ENCODE measurements around the gene CT45A9.
"Not testable (repeated sequence)": the region's sequence is repeated elsewhere in the genome, so short reads cannot be mapped to it uniquely, and the experiment has no call there.

The CT45A9 gene, protein sequence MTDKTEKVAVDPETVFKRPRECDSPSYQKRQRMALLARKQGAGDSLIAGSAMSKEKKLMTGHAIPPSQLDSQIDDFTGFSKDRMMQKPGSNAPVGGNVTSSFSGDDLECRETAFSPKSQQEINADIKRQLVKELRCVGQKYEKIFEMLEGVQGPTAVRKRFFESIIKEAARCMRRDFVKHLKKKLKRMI

DNA sequence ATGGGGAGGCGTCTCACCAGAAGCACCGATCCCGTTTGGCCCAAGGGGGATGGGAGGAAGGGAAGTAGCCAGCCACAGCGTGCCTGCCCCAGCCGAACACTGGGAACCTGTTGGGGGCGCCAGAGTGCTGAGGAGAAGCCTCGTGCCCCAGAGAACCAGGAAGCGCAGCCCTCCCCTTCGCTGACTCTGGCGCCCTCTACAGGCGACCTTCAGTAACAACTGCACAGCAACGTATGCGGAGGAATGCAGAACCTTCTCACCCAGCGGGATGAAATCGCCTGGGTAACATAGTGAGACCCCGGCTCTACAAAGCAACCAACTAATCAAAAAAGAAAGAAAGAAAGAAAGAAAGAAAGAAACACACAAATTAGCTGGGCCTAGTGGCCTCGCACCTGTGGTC lies at the start of gene CT45A9:
TSS of gene CT45A9 (minus strand) at position 101 of the 400 bp plus-strand sequence. CDS start 3,751 bp downstream, outside the sequence.
- DNase-seq, result not testable (repeated sequence)

DNA sequence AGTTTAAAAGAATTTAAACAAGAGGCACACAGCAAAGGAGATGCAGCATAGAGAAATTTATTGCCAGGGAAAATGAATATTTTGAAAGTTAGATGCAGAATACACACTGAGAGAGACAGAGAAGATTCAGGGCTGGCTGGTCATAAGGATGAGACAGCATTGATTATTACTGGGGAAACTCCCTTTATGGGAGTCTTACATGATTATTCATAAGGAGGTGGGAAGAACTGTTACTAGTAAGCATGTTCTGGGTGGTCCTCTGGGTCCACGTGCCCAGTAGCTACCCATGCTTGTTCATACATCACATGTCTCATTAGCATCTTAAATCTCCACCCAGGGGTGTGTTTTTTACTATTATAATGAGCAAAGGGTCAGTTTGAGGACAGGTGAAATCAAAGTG lies 48.9 kb upstream of the CT45A9 start:
- not testable (repeated sequence) for DNase-seq

DNA sequence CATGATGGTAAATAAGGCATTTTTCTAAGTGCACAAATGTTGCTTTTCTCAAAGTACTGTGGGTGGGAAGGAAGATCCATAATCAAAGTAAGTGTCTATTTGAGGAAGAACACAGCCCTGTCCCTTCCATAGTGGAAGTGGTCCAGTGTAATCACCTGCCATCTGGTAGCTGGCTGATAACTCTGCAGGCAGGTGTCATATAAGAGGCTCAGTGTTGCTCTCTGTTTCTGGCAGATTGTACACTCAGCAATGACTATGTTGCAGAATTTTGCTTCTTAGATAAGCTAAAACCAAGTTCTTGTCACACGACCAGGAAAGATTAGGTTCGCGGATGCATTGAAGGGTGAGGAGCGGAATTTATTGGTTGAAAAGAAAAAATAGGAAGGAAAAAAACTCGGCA lies 42.8 kb upstream of the CT45A9 start:
- no peak for DNase-seq

DNA sequence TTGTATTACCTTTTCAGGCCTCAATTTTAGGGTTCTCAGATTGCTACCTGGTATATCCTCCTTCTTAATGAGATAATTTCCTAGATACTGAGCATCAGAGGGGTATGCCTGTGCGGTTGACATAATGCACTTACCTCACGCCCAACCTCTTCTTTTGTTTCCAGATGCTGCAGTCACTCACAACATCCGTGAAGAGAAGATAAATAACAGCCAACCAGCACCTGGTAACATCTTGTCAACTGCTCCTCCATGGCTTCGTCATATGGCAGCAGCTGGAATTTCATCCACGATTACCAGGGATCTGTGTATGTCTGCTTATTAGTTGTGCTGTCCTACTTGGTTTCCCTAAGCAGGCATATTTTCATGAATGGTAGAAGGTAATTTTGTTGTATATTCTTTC lies 38.6 kb upstream of the CT45A9 start:
- no peak for DNase-seq

DNA sequence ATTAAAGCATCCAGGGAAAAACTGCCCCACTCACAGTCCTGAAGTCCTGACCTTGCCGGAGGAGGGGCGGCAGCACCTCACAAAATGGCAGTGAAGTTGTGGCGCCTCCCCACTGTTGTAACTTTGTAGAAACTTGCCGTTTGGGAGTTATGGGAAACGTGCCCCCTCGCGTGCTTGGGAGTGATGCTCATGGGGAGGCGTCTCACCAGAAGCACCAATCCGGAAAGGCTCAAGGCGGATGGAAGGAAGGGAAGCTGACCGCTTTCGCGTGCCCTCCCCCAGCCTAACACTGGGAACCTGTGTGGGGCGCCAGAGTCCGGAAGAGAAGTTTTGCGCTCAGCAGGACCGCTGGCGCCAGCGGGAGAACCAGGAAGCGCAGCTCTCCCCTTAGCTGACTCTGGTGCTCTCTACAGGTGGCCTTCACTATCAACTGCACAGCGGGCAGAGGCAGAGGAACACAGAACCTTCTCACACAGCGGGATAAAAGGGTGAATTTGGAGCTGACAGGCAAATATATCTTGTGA lies 21.7 kb upstream of the CT45A9 start, which contains the start of the genes CT45A10 and SAGE1:
TSS of gene CT45A10 (minus strand) at position 151 of the 524 bp plus-strand sequence. CDS start 8,100 bp downstream, outside the sequence.
TSS of gene SAGE1 (plus strand) at position 423 of the 524 bp plus-strand sequence. CDS start 2,527 bp downstream, outside the sequence.
- no peak for DNase-seq

DNA sequence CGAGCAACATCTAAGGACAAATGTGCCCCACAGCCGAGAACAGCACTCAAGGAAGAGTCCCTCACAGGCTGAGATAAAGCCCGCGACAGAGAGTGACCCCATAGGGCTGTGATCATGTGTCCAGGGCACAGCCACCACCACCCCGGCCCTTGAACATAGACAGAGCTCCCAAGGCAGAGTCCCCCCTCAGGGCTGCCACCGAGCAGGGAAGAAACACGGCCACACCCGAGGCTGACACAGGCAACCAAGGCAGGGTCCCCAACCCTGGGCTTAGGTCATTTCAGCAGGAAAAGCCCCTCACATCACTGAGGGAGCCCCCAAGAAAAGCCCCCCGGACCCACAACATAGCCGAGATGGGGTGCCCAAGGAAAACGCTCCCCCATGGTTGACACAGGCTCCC lies 21.2 kb upstream of the CT45A9 start:
- no peak for DNase-seq

DNA sequence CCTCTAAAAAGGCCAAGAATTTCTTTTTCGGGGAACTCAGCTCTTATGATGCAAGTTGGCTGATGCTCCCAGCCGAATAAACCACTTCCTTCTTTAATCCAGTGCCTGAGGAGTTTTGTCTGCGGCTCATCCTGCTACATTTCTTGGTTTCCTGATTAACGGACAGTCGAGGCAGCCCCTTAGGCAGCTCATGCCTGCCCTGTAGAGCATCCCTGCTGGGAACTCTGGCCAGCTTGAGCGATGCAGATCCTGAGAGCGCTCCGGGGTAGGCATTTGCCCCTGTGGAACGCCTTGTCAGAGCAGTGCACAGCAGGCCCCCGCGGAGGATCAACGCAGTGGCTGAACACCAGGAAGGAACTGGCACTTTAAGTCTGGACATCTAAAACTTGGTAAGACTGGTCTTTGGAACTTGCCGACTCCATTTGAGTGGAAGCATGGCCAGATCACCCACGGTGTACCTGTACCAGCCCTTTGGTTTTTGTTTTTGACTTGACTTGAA lies 18.5 kb upstream of the CT45A9 start:
- DNase-seq, result no peak

DNA sequence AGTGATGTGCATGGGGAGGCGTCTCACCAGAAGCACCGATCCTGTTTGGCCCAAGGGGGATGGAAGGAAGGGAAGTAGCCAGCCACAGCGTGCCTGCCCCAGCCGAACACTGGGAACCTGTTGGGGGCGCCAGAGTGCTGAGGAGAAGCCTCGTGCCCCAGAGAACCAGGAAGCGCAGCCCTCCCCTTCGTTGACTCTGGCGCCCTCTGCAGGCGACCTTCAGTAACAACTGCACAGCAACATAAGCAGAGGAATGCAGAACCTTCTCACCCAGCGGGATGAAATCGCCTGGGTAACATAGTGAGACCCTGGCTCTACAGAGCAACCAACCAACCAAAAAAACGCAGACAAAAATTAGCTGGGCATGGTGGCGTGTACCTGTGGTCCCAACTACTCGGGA lies 17.4 kb upstream of the CT45A9 start:
- DNase-seq, result not testable (repeated sequence)

DNA sequence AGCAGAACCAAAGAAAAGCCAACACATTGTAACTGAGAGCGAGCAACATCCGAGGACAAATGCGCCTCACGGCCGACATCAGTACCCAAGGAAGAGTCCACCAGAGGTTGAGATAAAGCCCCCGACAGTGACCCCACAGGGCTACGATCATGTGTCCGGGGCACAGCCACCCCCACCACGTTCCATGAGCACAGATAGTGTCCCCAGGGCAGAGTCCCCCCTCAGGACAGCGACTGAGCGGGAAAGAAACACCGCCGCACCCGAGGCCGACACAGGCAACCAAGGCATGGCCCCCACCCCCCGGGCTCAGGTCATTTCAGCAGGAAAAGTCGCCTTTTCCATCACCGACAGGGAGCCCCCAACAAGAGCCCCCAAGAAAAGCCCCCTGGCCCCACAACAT lies 16.6 kb upstream of the CT45A9 start:
- DNase-seq, result not testable (repeated sequence)

DNA sequence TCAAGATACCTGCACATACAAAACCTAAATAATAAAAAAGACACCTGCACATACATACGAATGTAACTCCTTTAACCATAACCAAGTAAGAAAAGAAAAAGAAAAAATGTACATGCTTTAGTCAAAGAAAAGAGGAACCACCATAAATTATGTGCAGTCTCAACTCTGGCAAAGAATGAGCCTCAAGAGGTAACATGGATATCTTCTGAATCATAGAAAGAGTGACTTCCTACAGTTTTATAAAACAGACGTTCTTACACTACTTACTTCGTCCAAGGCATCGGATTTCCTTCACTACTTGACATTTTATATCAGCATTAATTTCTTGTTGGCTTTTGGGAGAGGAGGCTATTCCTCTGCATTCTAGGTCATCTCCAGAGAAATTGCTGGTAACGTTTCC lies 11.1 kb upstream of the CT45A9 start:
- not testable (repeated sequence) for DNase-seq

DNA sequence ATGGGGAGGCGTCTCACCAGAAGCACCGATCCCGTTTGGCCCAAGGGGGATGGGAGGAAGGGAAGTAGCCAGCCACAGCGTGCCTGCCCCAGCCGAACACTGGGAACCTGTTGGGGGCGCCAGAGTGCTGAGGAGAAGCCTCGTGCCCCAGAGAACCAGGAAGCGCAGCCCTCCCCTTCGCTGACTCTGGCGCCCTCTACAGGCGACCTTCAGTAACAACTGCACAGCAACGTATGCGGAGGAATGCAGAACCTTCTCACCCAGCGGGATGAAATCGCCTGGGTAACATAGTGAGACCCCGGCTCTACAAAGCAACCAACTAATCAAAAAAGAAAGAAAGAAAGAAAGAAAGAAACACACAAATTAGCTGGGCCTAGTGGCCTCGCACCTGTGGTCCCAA lies 17.2 kb downstream of the CT45A9 start, which contains the start of gene CT45A8:
TSS of gene CT45A8 (minus strand) at position 101 of the 400 bp plus-strand sequence. CDS start 3,755 bp downstream, outside the sequence.
- DNase-seq, result not testable (repeated sequence)

DNA sequence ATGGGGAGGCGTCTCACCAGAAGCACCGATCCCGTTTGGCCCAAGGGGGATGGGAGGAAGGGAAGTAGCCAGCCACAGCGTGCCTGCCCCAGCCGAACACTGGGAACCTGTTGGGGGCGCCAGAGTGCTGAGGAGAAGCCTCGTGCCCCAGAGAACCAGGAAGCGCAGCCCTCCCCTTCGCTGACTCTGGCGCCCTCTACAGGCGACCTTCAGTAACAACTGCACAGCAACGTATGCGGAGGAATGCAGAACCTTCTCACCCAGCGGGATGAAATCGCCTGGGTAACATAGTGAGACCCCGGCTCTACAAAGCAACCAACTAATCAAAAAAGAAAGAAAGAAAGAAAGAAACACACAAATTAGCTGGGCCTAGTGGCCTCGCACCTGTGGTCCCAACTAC lies 34.4 kb downstream of the CT45A9 start, which contains the start of gene CT45A7:
TSS of gene CT45A7 (minus strand) at position 101 of the 400 bp plus-strand sequence. CDS start 3,747 bp downstream, outside the sequence.
- not testable (repeated sequence) for DNase-seq

DNA sequence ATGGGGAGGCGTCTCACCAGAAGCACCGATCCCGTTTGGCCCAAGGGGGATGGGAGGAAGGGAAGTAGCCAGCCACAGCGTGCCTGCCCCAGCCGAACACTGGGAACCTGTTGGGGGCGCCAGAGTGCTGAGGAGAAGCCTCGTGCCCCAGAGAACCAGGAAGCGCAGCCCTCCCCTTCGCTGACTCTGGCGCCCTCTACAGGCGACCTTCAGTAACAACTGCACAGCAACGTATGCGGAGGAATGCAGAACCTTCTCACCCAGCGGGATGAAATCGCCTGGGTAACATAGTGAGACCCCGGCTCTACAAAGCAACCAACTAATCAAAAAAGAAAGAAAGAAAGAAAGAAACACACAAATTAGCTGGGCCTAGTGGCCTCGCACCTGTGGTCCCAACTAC lies 51.7 kb downstream of the CT45A9 start, which contains the start of gene CT45A2:
TSS of gene CT45A2 (minus strand) at position 101 of the 400 bp plus-strand sequence. CDS start 3,747 bp downstream, outside the sequence.
- DNase-seq, result not testable (repeated sequence)

Data from CD4-positive, alpha-beta T cell treated with Interleukin-21 for 1 hour (primary cell).